Cardiac muscle cell (in vitro differentiated cells and primary cell): ENCODE measurements around the gene HSBP1L1. TPM values are rescaled to one million over a fixed set of nuclear protein-coding genes. Genes with fewer than 3 reads are reported as not detected.

Experiments
- DNase-seq, 2 donors: peaks; one replicate each; pipeline versions ENCODE4 v3.0.0 to v3.0.0-alpha.2; 2010 to 2017; ENCODE audit warnings: low read depth in 1 of 2, low spot score in 1 of 2
- H3K27ac ChIP-seq: fragments of 200-600 bp; sonication (generic); 2 replicates; pipeline ENCODE4 v1.5.1; 2016
- H3K27me3 ChIP-seq: fragments of 200-600 bp; sonication (generic); 2 replicates; pipeline ENCODE4 v1.6.0; 2016; ENCODE audit warnings: control low read depth
- H3K36me3 ChIP-seq: fragments of 200-600 bp; sonication (generic); 2 replicates; pipeline ENCODE4 v1.5.1; 2016; ENCODE audit warnings: control low read depth
- H3K4me1 ChIP-seq: fragments of 200-600 bp; sonication (generic); 2 replicates; pipeline ENCODE4 v1.8.1; 2017; ENCODE audit warnings: low read depth, mild to moderate bottlenecking, mixed run types
- H3K4me3 ChIP-seq: fragments of 200-600 bp; sonication (generic); 2 replicates; pipeline ENCODE4 v1.5.1; 2016; ENCODE audit warnings: mild to moderate bottlenecking
- H3K9me3 ChIP-seq: fragments of 200-600 bp; sonication (generic); 2 replicates; pipeline ENCODE4 v1.5.1; 2017; ENCODE audit warnings: low read depth, mild to moderate bottlenecking, control low read depth
- polyA plus RNA-seq: library from polyadenylated mRNA; unstranded; fragments of >200 nt; fragmentation: Nextera tagmentation; extraction: Ambion mirVana; gene quantifications from 2 replicates; pipeline ENCODE4 v1.2.1, GENCODE V29; 2016
- total RNA-seq: library from RNA; depleted of rRNA; stranded (reverse); fragments of >200 nt; gene quantifications from 2 replicates; pipeline ENCODE4 v1.2.3, GENCODE V29; 2016
- TF ChIP-seq, protein P1 (sequence below): IDR thresholded peaks from 2 replicates; pipeline ENCODE4 v1.5.1; 2012; ENCODE audit warnings: low read depth, mild to moderate bottlenecking, low read length

Gene HSBP1L1
- total and polyA plus RNA-seq, 2 experiments from 2014 or later, result 4.0 to 6.3 TPM

GRCh38 chr18:79933765-79934164 is 30.7 kb upstream of the HSBP1L1 start:
- Histone ChIP-seq H3K4me3 (no peak overlapping the region), H3K27me3 (no peaks in the 10 kb centered on the region), H3K4me1 (peaks cover 11% of the 10 kb centered on the region)

GRCh38 chr18:79934311-79935097 is 29.9 kb upstream of the HSBP1L1 start:
- peak; percentile 36 to 53 for DNase-seq
- TF ChIP-seq, protein P1, sequence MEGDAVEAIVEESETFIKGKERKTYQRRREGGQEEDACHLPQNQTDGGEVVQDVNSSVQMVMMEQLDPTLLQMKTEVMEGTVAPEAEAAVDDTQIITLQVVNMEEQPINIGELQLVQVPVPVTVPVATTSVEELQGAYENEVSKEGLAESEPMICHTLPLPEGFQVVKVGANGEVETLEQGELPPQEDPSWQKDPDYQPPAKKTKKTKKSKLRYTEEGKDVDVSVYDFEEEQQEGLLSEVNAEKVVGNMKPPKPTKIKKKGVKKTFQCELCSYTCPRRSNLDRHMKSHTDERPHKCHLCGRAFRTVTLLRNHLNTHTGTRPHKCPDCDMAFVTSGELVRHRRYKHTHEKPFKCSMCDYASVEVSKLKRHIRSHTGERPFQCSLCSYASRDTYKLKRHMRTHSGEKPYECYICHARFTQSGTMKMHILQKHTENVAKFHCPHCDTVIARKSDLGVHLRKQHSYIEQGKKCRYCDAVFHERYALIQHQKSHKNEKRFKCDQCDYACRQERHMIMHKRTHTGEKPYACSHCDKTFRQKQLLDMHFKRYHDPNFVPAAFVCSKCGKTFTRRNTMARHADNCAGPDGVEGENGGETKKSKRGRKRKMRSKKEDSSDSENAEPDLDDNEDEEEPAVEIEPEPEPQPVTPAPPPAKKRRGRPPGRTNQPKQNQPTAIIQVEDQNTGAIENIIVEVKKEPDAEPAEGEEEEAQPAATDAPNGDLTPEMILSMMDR, result no peak
- H3K4me1 ChIP-seq, result peaks cover 11% of the 10 kb centered on the region
- H3K27me3 ChIP-seq, result no peaks in the 10 kb centered on the region
- H3K4me3 ChIP-seq, result no peak overlapping the region
- H3K9me3 ChIP-seq, result no peaks in the 10 kb centered on the region
- H3K27ac ChIP-seq, result peak overlapping the region; percentile 33
- H3K36me3 ChIP-seq, result no peaks in the 10 kb centered on the region

More at GRCh38 chr18:79933765-79934164, 30.7 kb upstream of the HSBP1L1 start:
- H3K36me3 ChIP-seq, result no peaks in the 10 kb centered on the region
- TF ChIP-seq, protein P1, result peak; percentile 24
- H3K27ac ChIP-seq, result peak overlapping the region; percentile 33
- peak; percentile 50 to 59 for DNase-seq
- H3K9me3 ChIP-seq, result no peaks in the 10 kb centered on the region

DNA sequence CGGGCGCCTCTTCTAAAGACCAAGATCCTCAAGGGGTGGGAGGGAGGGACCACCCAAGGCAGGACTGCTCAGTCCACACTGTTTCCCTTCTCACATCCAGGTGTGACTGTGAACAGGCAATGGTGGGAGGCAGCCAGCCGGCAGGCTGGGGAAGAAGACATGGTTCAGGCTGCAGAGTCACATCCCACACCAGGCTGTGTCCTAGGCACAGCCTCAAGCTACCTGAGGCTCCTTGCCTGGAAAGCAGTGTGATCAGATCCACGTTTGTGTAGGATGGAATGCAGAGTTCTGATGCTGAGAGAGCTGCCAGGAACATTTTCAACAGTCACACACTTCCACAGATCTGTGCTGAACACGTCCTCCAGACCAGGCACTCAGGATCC is 29.4 kb upstream of the HSBP1L1 start:
- Histone ChIP-seq H3K36me3 (no peaks in the 10 kb centered on the region), H3K9me3 (no peaks in the 10 kb centered on the region), H3K4me3 (no peak overlapping the region), H3K27ac (peak overlapping the region; percentile 33), H3K4me1 (peaks cover 11% of the 10 kb centered on the region), H3K27me3 (no peaks in the 10 kb centered on the region)
- TF ChIP-seq, protein P1, result no peak
- no peak for DNase-seq

- H3K27me3 ChIP-seq, result no peaks in the 10 kb centered on the region
- DNase-seq, result no peak
- H3K4me1 ChIP-seq, result peaks cover 11% of the 10 kb centered on the region
- TF ChIP-seq, protein P1, result no peak
- H3K9me3 ChIP-seq, result no peaks in the 10 kb centered on the region
- no peak overlapping the region for H3K27ac ChIP-seq
- no peaks in the 10 kb centered on the region for H3K36me3 ChIP-seq
- no peak overlapping the region for H3K4me3 ChIP-seq
Observed at GRCh38 chr18:79935499-79935898, 28.9 kb upstream of the HSBP1L1 start.

- H3K4me1 ChIP-seq, result peaks cover 11% of the 10 kb centered on the region
- DNase-seq, result no peak
- no peaks in the 10 kb centered on the region for H3K9me3 ChIP-seq
- TF ChIP-seq, protein P1, result no peak
- H3K4me3 ChIP-seq, result no peak overlapping the region
- H3K27me3 ChIP-seq, result no peaks in the 10 kb centered on the region
- H3K36me3 ChIP-seq, result no peaks in the 10 kb centered on the region
- H3K27ac ChIP-seq, result no peak overlapping the region
Observed at GRCh38 chr18:79935925-79936324, 28.5 kb upstream of the HSBP1L1 start.
